Measurements from ENCODE around the gene ARID5A. TPM values are rescaled to one million over a fixed set of nuclear protein-coding genes. Genes with fewer than 3 reads are reported as not detected.

The ARID5A gene
- total RNA-seq, 1 donor from 2014 or later = 17.3 TPM

- no peaks in the 10 kb centered on the region for H3K27me3 ChIP-seq (ENCODE audit: low read depth)
- no peak overlapping the region for H3K4me3 ChIP-seq
- H3K27ac ChIP-seq (replicated peaks) = no peak overlapping the region
- peaks cover 17% of the 10 kb centered on the region for H3K36me3 ChIP-seq
- DNase-seq = no peak
- intact Hi-C loops (cut with micrococcal nuclease) = no loop called here
- H3K4me1 ChIP-seq = peaks cover 58% of the 10 kb centered on the region
- H3K9me3 ChIP-seq (replicated peaks) = no peaks in the 10 kb centered on the region
- TF ChIP-seq CTCF (IDR thresholded peaks at IDR 0.05; ENCODE audit: borderline replicate concordance) = no peak
Measured at GRCh38 chr2:96541398-96542152, 5.0 kb downstream of the ARID5A start.

- Histone ChIP-seq H3K4me1 (peaks cover 49% of the 10 kb centered on the region), H3K4me3 (no peak overlapping the region), H3K27ac (replicated peaks) (no peak overlapping the region), H3K27me3 (ENCODE audit: low read depth) (no peaks in the 10 kb centered on the region), H3K36me3 (peaks cover 22% of the 10 kb centered on the region), H3K9me3 (replicated peaks) (no peaks in the 10 kb centered on the region)
- no peak for DNase-seq
- no peak for TF ChIP-seq CTCF (IDR thresholded peaks at IDR 0.05; ENCODE audit: borderline replicate concordance)
- intact Hi-C loops (cut with micrococcal nuclease) = no loop called here
Measured at GRCh38 chr2:96542357-96542977, 5.9 kb downstream of the ARID5A start.

- Histone ChIP-seq H3K9me3 (replicated peaks) (no peaks in the 10 kb centered on the region), H3K27me3 (ENCODE audit: low read depth) (no peaks in the 10 kb centered on the region), H3K4me1 (peaks cover 24% of the 10 kb centered on the region), H3K27ac (replicated peaks) (no peak overlapping the region), H3K36me3 (peaks cover 60% of the 10 kb centered on the region), H3K4me3 (no peak overlapping the region)
- TF ChIP-seq CTCF (IDR thresholded peaks at IDR 0.05; ENCODE audit: borderline replicate concordance) = no peak
- intact Hi-C loops (cut with micrococcal nuclease) = no loop called here
- DNase-seq = no peak
Measured at GRCh38 chr2:96546321-96546720, 9.8 kb downstream of the ARID5A start.

- Histone ChIP-seq H3K4me3 (no peak overlapping the region), H3K36me3 (peaks cover 64% of the 10 kb centered on the region), H3K4me1 (peaks cover 19% of the 10 kb centered on the region), H3K9me3 (replicated peaks) (no peaks in the 10 kb centered on the region), H3K27ac (replicated peaks) (no peak overlapping the region), H3K27me3 (ENCODE audit: low read depth) (no peaks in the 10 kb centered on the region)
- intact Hi-C loops (cut with micrococcal nuclease) = no loop called here
- DNase-seq = no peak
- no peak for TF ChIP-seq CTCF (IDR thresholded peaks at IDR 0.05; ENCODE audit: borderline replicate concordance)
Measured at GRCh38 chr2:96546797-96547196, 10.2 kb downstream of the ARID5A start.

- Histone ChIP-seq H3K27me3 (ENCODE audit: low read depth) (no peaks in the 10 kb centered on the region), H3K9me3 (replicated peaks) (no peaks in the 10 kb centered on the region), H3K36me3 (peaks cover 69% of the 10 kb centered on the region), H3K4me3 (no peak overlapping the region), H3K4me1 (peaks cover 17% of the 10 kb centered on the region), H3K27ac (replicated peaks) (no peak overlapping the region)
- intact Hi-C loops (cut with micrococcal nuclease) = no loop called here
- TF ChIP-seq CTCF (IDR thresholded peaks at IDR 0.05; ENCODE audit: borderline replicate concordance) = no peak
- no peak for DNase-seq
Measured at GRCh38 chr2:96547203-96547641, 10.7 kb downstream of the ARID5A start.

Measured in left ventricle myocardium inferior (tissue), 1 donor.